Measurements from ENCODE around the gene EXOC4.

The EXOC4 gene

DNA sequence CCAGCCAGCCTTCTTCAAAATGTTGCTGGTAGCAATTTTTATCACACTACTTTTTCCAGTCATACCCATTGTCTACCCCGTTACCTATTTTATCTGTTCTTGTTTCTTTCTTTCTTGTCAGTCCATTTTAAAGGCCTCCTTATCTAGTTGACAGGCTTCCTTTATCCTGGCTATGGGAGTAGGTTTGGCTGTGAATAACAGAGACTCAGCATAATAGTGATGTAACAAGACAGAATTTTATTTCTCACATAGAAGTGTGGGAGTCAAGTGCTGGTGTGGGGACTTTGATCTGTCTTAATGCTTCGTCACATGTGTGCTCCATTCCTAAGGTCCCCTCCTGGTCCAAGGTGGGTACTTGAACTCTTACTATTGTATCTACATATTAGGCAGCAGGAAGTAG is 283.6 kb downstream of the EXOC4 start:
- DNase-seq (ENCODE audit: low read depth in 2 of 2): no peak

DNA sequence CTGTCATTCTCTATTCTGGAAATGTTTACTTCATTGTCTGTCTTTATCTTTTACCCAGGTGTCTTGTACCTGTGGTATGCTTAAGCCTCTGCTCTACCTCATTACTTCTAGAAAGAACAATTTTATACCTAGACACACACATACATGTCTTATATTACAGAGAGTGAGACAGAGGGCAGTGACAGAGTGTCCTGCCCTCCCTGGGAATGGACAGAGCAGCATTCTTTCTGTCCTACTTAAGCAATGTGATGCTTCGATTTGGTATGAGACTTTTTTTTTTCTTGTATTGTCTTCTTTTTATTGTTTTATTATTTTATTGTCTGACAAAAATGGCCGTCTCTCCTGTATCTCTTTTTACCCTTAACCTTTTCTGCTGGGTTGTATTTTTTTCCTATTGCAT is 286.1 kb downstream of the EXOC4 start:
- DNase-seq (ENCODE audit: low read depth in 2 of 2): no peak

DNA sequence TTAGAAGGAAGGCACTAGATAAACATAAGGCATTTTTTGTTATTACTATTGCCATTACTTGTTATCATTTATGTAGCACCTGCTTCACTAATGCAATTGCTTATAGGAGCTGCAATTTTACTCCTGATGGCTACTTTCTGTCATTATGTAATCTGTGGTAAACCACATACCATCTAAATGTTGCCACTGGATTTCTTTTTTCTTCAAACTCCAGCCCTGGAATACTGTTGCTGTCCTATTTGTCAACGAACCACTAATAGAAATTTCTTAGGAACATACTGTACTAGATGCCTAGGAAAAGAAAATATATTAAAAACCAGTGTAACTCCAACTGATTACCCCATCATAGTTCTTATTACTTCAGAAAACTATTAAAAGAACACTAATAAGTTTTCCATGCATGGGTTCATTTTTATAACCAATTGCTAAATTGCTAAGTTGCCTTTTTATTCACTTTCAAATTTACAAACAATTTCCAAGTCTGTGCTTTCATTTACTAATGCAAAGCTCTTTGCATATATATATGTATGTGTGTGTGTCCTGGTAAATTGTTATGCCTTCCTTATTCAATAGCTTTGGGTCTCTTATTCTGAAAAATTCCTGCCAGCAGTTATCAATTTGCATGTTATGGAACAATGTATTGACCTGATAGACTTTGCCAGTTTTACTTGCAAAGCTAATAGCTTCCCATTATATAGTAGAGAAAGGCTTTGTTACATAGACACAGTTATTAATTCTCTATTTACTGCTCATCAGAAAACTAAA is 287.4 kb downstream of the EXOC4 start:
- no peak for DNase-seq (ENCODE audit: low read depth in 2 of 2)

DNA sequence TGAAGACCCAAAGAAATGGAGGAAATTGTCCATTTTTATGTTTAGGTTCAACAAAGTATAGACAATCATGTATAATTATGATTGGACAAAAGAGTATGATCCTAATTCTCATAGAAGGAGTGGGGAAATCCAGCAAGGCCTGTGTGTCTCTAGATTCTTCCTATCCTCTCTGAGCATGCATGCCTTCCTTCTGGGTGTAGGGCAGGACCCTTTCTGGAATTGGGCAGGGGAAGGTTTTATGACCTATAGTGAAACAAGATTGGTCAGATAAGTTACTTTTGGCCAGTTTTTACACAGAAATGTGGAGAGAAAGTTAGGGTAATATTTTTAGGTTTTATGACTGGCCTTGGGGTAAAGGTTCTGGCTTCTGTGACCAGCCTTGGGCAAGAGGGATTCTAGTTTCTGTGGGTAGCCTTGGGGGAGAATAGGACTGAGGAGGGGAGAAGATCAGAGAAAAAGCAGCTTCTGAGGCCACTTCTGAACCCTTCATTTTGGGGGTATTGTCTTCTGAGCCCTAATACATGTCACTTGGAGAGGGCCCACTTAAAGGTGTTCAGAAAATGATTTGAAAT is 289.4 kb downstream of the EXOC4 start:
- no peak for DNase-seq (ENCODE audit: low read depth in 2 of 2)

DNA sequence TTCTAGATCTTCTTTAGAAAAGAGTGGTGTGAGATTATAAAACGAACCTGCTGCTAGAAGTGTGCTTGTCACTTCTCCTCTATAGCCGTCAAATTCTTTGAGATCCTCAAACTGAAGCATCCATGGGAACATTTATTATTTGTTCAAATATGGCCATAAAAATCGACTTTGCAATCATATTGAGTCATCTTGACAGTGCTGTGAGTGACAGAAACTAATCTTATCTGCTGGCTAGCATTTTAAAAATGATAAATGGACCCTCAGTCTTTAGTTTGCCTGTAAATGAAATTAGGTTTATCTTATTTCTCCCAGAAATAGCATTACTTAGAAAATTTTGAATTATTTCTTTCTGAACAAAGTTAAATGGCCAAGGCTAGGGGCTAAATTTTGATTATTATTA is 290.8 kb downstream of the EXOC4 start:
- no peak for DNase-seq (ENCODE audit: low read depth in 2 of 2)

DNA sequence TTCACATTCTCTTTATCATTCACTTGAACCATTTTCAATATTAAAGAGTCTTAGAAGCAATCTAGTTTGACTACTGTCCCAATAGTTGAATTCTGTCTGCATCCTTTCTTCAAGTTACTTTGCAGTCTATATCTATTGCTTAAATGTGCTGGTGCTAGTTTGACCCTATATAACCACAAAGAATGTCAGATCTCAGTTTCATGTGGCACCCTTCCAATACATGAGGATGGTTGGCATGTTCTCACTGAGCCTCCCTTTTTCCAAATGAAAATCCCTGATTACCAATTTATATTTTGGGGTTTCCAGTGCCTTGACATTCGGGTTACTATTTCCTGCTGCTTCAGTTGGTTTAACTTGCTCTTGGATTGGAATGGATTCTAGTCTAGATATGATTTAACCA is 292.7 kb downstream of the EXOC4 start:
- no peak for DNase-seq (ENCODE audit: low read depth in 2 of 2)

DNA sequence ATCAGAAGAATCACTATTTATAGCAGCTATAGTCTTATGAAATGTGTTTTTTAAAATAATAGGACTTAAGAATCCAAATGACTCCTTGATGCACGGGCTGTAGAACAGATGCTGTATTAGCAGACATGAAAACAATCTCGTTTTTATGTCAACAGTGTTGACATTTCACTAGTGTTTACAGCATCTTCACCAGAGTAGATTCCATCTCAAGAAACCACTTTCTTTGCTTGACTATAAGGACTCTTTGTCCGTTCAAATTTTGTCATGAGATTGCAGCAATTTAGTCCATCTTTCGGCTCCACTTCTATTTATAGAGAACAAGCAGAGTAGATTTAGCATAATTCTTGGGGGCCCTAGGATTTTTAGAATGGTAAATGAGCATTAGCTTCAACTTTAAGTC is 295.1 kb downstream of the EXOC4 start:
- DNase-seq (ENCODE audit: low read depth in 2 of 2): no peak

DNA sequence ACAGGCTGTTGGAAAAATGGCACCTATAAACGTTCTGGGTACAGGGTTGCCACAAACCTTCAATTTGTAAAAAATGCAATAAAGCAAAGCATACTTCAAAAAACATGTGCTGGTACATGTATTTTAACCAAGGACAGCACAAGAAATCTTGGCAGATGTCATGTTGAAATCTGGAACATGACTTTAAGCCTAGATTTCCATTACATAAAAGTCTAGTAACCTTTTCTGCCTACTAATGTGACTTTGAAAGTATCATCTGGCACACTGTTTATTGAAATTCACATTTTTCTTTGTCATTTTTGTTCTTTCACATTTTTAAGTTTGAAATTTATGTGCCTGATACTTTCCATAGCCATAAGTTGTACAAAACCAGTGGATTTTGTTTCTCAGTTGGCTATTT is 296.8 kb downstream of the EXOC4 start:
- no peak for DNase-seq (ENCODE audit: low read depth in 2 of 2)

DNA sequence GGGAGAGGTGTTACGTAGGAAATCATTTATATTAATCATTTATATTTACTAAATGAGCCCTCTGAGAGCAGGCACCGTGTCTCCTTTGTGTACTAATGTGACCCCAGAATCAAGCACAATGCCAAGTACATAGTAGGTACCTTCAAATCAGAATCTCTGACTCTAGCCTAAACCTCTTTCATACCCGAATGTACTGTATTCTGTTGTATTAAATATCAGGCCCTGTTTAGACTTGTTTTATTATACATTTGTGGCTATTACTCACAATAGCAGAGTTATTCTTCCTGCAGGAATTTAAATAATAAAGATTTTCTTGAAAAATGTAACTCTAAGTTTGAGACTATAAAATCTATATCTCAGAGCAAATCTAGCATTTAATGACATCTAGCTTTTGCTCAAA is 297.3 kb downstream of the EXOC4 start:
- DNase-seq (ENCODE audit: low read depth in 2 of 2): no peak

DNA sequence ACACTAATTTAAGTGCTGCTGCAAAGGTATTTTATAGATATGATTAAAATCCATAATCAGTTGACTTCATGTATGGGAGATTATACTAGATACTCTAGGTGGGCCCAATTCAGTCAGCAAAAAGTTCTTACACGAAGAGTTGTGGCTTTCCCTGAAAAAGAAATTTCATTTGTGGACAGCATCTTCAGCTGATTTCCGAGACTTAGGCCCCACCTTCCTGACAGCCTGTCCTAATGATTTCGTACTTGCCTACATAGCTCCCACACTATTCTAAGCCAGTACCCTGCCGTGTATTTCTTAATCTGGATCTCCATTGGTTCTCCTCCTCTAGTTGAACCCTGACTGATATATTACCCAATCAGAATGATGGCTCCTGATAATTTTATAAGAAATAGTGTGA is 297.9 kb downstream of the EXOC4 start:
- DNase-seq (ENCODE audit: low read depth in 2 of 2): no peak

DNA sequence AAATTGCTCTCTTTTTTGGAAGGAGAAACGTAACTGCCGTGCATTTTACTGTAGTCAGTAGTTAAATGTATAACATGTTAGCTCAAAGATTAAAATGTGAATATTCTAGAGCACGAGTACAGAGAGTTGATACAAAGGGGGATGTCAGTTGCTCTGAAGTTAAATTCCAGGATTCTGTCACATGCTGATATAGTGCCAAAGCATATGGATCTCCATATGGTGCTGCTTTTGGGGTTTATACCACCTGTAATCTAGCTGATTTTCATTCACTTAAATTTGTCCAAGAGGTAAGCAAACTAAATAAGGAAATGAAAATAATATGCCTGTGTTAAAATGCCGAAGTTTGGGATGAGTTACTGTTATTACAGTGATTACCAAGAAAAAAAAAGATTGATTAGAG is 298.6 kb downstream of the EXOC4 start:
- no peak for DNase-seq (ENCODE audit: low read depth in 2 of 2)

DNA sequence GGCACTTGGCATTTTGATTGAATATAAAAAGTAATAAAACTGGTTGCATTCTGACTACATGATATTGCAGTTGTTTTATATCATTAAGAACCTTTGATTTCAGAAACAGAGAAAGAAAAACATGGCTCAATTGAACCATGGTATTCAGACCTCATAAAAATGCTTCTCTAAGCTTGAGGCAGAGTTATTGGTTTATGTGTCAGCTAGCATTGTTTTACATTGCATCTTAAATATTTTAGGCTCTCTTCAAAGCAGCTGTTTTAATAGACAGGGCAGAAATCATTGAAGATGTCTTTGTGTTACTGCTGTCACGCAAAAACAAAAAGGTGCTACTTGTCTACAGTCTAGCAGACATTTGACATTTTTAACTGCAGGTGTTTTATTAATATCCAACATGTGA is 299.2 kb downstream of the EXOC4 start:
- DNase-seq (ENCODE audit: low read depth in 2 of 2): no peak

DNA sequence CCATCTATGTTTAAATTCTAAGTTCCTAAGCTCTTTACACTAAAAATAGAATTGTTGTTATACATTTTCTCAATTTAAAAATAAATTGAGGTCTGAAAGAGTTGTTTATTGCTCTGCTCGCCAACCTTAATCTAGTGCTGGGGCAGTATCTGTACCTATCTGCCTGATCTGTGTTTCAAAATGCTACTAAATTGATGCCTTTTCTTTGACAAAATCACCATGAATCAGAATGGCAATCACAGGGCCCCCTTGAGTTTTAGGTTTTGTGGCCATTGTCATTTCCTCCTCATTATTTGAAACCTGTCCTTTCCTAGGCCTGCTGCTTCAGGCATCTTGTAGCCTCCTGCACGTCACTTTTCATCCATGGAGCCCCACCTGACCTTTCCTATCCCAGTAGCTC is 301.5 kb downstream of the EXOC4 start:
- DNase-seq (ENCODE audit: low read depth in 2 of 2): no peak

DNA sequence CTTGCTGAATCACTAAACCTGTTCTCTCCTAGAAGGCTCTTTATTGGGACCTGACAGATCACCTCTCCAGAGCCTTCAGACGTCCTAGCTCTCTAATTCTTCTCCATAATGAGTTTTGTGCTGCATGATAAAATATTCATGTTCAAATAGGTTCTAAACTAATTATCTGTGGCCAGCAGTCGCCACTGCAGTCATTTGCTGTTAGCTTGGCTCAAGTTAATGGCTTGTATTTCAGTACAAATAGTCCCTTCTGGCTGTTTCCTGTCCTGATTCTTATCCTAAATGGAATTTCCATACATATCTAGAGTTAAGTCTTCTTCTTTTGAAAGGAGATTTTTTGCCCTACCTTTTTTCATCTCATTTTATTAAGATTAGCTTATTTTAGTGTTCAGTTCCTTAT is 303.2 kb downstream of the EXOC4 start:
- no peak for DNase-seq (ENCODE audit: low read depth in 2 of 2)

DNA sequence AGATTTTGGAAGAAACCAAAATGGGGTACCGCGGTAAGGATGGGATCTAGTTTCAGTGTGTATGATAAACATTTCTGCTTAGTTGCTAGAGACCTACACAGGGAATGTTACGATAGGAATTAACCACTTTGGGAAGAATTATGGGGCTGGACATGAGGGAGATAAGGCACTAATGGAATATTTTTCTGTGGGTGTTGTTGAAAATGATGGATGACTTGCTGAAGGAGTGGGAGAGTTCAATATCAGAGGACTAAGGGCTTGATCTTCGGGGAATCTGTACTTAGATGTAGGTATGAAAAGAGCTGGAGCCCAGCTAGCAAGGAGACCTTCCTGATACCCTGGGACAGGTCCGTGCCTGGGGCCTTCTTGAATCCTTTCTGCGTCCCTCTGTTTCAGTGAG is 303.7 kb downstream of the EXOC4 start:
- no peak for DNase-seq (ENCODE audit: low read depth in 2 of 2)

DNA sequence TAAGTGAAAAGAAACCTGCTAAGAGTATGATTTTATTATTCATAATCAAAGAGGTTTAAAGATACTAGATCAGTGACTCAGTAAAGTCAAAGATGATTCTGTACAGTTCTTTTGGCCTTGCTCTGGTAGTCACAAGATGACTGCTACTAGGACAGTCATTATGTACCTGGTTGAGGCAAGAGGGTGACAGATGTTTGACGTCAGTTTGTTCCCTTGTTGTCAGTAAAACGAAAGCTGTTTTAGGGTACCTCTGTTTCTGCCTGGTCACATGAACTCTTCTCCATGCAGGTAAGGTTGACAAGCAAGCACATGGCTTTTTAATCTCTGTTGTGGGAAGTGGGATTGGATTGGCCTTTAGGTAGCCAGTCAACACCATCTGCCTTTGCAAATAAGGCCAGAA is 308.0 kb downstream of the EXOC4 start:
- DNase-seq (ENCODE audit: low read depth in 2 of 2): no peak

DNA sequence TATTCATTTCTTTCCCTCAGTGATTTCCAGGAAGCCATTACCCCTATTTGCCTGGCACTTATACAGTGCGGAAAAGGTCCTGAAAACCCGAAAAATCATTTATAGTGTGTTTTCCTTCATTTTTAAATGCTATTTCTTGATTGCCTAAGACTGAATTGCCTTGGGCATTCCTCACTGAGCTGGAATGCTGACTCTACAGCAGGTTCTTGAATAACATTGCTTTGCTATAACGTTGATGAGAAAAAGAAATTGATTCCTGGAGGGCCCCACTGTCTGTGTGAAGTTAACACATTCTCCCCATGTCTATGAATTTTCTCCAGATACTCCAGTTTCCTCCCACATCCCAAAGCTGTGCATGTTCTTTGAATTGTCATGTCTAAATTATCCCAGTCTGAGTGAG is 308.5 kb downstream of the EXOC4 start:
- DNase-seq (ENCODE audit: low read depth in 2 of 2): no peak

DNA sequence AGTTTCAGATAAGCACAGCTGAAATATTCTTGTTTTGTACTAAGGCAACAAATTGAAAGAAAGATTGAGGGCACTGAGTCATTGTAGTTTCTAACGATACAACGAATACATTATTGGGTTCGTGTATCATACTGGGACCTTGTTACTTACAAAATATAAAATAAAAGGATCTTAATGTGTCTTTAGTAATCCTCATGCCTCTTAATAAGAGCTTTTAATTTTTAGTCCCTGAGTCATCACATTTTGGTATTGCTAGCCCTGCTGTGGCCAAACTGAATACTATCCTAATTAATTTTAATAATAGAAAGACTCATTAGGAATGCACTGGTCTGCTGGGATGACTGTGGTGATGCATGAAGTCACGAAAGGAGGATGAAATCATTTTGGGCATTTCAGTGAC is 309.7 kb downstream of the EXOC4 start:
- no peak for DNase-seq (ENCODE audit: low read depth in 2 of 2)

DNA sequence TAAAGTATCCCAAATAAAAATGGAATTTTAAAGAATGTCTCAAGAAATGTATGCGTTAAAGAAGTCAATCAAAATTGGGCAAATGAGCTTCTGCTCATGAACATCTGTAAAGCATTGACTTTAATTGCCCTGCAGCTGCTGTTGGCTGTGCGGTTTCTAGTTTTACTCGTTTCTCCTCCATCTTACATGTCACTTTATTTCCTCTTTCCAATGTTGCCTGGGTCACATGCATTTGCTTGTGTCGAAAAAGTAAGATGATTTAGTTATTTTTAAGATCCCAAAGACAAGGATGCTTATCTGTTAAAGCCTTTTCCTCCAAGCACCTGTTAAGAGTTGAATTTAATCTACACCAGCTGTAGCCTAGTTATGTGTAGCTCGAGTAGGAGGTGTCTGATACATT is 310.4 kb downstream of the EXOC4 start:
- no peak for DNase-seq (ENCODE audit: low read depth in 2 of 2)

DNA sequence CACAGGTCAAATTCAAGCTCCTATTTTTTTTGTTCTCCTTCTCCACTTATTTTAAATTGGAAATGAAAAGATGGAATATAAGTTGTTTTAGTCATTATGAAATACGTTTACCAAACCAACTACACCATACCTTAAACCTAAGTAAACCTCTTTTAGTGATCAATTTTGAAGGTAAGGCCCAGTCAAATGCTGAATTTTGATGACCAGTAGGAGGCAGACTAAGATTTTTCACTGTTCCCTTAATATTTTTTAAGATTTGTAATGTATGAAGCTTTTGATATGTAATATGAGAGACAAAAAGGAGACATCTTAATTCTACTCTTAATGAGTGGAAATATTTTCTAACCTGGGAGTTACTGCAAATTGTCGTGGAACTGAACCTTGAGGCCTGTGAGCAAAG is 311.6 kb downstream of the EXOC4 start:
- DNase-seq (ENCODE audit: low read depth in 2 of 2): no peak

DNA sequence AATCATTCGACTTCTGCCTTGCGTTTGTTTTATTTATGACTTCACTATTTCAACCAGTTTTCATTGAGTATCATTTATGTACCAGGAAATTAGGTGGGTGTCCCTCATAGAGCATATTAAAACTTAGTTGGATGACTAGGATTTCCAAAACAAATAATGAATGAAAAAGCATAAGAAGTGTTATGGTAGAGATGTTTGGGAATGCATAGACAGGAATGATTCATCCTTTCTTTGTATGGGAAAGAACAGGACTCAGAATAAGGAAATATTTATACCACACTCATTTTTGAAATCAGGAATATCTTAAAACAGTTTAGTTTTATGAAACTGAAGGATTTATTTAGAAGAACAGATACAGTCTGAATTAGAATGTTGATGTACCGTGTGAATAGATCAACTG is 315.7 kb downstream of the EXOC4 start:
- DNase-seq (ENCODE audit: low read depth in 2 of 2): no peak

DNA sequence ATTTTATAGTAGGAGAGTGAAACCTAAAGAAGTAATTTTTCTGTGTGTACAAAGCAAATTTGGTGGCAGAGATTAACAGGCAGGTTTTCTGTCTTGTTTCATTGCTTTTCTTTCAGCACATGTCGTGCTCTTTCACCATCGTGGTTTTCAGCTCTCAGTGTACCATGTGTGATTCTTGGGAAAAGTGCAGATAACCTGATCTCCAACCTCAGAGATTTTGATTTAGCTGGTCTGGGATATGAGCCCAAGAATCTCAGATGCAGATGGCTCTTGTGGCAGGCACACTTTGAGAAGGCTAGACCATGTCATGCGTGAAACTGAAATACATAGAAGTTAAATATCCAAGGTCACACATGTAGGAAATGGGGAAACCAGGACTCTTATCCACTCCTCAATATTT is 317.4 kb downstream of the EXOC4 start:
- DNase-seq (ENCODE audit: low read depth in 2 of 2): no peak

DNA sequence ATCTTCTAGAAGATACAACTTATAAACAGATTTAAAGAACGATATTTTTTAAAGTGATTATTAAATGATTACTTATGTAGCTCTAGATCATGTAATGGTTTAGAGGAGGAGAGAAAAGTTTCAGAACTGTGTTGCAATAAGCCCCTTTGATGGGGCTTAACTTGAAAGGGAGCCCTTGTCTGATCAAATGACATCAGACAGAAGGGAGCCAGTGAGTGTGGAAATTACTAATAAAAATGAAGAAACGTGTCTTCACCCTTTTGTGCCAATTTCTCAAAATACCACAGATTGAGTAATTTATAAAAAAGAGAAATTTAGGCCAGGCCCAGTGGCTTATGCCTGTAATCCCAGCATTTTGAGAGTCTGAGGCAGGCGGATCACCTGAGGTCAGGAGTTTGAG is 318.2 kb downstream of the EXOC4 start:
- no peak for DNase-seq (ENCODE audit: low read depth in 2 of 2)

DNA sequence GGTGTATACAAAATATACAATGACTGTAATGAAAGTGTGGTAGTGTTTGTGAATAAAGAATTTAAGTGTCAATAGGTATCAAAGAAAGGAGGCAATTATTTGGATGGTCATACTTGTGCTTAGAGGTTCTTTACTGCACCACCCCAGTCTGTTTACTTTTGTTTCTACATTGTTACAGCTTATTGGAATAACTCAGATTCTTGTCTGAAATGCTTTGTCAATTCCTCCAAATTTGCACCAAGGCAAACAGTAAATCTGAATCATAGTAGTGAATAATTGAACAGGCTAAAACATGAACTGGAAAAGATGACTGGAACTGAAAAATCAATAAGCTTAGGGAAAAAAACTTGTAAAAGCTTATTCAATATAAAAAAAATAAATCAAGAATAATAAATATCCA is 319.2 kb downstream of the EXOC4 start:
- no peak for DNase-seq (ENCODE audit: low read depth in 2 of 2)
